Right kidney (tissue), 9 donors: ENCODE results near the gene RDH11.
"Not testable (repeated sequence)": the region's sequence is repeated elsewhere in the genome, so short reads cannot be mapped to it uniquely, and the experiment has no call there.

Experiments
- DNase-seq: peaks from one replicate; pipeline ENCODE4 v3.0.0-alpha.2; 2016
- long read RNA-seq, 8 donors: transcript quantifications; one replicate each; lab custom pipeline, GENCODE V29; 2026

RDH11 gene, protein sequence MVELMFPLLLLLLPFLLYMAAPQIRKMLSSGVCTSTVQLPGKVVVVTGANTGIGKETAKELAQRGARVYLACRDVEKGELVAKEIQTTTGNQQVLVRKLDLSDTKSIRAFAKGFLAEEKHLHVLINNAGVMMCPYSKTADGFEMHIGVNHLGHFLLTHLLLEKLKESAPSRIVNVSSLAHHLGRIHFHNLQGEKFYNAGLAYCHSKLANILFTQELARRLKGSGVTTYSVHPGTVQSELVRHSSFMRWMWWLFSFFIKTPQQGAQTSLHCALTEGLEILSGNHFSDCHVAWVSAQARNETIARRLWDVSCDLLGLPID
- long read RNA-seq, donor 1, transcript RDH11-201 (7 exons, 2,588 nt): major isoform, 32 of 35 reads
- long read RNA-seq, donor 1, partial matches to known transcripts: 0 of 35 reads
- long read RNA-seq, donor 1, other reads (novel, unspliced or antisense): 0 of 35 reads
- long read RNA-seq, donor 2, transcript RDH11-201 (7 exons, 2,588 nt): major isoform, 12 of 42 reads
- long read RNA-seq, donor 2, partial matches to known transcripts: 28 of 42 reads
- long read RNA-seq, donor 2, other reads (novel, unspliced or antisense): 0 of 42 reads
- long read RNA-seq, donor 3, transcript RDH11-201 (7 exons, 2,588 nt): major isoform, 17 of 17 reads
- long read RNA-seq, donor 3, partial matches to known transcripts: 0 of 17 reads
- long read RNA-seq, donor 3, other reads (novel, unspliced or antisense): 0 of 17 reads
- long read RNA-seq, donor 4, transcript RDH11-201 (7 exons, 2,588 nt): major isoform, 19 of 26 reads
- long read RNA-seq, donor 4, partial matches to known transcripts: 5 of 26 reads
- long read RNA-seq, donor 4, other reads (novel, unspliced or antisense): 0 of 26 reads
- long read RNA-seq, donor 5, transcript RDH11-201 (7 exons, 2,588 nt): major isoform, 21 of 24 reads
- long read RNA-seq, donor 5, partial matches to known transcripts: 0 of 24 reads
- long read RNA-seq, donor 5, other reads (novel, unspliced or antisense): 0 of 24 reads
- long read RNA-seq, donor 6, transcript RDH11-201 (7 exons, 2,588 nt): major isoform, 43 of 50 reads
- long read RNA-seq, donor 6, partial matches to known transcripts: 6 of 50 reads
- long read RNA-seq, donor 6, other reads (novel, unspliced or antisense): 0 of 50 reads
- long read RNA-seq, donor 7: 0 reads
- long read RNA-seq, donor 8, transcript RDH11-201 (7 exons, 2,588 nt): major isoform, 29 of 36 reads
- long read RNA-seq, donor 8, partial matches to known transcripts: 0 of 36 reads
- long read RNA-seq, donor 8, other reads (novel, unspliced or antisense): 0 of 36 reads

DNA sequence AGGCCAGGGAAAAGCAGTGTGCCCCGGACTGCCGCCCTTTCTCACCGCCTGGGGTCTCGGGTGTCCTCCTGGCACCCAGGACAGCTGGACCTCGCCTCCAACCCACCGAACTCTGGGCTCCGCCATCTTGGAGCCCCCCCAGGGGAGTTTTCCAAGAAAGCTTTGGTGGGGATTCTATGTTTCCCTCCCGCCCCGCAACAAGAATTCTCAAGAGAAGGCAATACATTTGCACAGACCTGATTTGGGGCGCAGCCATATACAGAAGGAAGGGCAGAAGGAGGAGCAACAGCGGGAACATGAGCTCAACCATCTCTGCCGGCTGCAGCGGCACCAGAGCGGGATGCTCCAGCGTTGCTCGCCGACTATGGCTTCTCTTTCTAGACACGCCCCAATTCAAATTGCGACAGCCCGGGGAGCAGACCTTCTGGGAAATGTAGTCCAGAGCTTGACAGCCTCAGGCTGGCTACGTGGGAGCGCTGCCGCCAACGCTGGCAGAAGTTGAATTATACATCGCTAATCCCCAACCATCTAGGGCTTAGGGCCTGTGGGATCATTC is at the start of gene RDH11:
Gene RDH11 (minus strand): TSS at position 371 of the 556 bp plus-strand sequence. CDS start 61 bp downstream, at position 310.
- DNase-seq: peak; percentile 88

DNA sequence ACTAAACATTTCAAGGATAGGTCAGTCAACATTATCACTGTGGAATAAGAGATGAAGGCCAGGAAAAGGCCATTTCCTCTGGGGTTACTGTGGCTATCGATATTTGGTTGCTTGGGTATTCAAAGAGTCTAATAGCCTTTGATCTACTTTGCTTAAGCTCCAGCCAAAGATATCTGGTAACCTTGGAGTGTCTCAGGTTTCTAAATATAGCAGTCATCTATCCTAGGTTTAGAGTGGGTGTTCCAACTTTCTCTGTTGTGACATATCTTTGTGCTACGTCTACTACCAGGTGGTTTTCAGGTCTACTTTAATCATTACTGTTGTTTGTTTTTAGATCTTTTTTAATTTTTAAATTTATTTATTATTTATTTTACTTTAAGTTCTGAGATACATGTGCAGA is 48.5 kb upstream of the RDH11 start:
- no peak for DNase-seq

DNA sequence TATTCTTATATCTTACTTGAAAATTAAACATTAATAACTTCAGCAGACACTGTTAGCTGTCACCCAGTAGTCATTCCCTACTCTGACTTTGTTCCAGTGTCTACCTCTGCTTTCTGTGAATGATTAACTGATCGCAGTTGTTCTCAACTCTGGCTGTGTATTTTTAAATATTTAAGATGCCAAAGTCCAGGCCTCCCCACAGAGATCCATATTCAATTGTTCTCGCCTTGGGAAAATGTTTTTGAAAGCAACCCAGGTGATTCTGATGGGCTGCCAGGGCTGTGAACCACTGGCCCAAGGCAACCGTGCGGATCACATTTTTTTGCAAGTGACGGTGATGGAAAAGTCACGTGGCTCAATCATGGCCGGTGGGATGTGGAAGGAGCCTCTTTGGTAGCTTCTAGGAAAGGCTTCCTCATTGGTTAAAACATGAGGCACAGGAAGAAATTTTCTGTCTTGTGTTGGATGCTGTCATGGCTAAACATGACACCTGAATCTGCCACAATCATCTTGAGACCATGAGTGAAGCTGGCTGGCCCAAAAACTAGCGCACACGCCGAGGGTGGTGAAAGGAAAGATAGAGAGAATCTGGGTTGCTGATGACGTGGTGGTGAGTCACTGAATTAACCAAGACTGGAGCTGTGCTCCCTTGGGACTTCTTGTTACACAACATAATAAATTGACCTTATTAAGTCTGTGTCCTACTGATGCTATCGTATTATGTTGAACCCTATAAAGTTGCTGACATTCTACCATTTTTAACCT is 43.4 kb upstream of the RDH11 start:
- peak; percentile 22 for DNase-seq

DNA sequence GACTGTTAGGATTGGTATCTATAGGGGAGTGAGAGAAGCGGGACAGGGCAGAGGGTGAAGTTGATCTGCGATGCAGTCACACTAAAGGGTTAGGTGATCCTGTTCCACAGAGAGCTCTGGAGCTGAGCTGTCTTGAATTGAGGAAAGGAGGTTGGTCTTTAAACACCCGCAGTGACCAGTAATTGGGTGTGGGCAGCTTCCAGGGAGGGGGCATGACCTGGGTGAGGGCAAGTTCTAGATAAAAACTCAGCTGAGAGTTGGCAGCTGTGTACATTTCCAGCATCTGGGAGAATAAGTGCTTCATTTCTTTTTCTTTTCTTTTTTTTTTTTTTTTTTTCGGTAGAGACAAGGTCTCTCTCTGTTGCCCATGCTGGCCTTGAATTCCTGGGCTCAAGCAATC is 41.2 kb upstream of the RDH11 start:
- no peak for DNase-seq

DNA sequence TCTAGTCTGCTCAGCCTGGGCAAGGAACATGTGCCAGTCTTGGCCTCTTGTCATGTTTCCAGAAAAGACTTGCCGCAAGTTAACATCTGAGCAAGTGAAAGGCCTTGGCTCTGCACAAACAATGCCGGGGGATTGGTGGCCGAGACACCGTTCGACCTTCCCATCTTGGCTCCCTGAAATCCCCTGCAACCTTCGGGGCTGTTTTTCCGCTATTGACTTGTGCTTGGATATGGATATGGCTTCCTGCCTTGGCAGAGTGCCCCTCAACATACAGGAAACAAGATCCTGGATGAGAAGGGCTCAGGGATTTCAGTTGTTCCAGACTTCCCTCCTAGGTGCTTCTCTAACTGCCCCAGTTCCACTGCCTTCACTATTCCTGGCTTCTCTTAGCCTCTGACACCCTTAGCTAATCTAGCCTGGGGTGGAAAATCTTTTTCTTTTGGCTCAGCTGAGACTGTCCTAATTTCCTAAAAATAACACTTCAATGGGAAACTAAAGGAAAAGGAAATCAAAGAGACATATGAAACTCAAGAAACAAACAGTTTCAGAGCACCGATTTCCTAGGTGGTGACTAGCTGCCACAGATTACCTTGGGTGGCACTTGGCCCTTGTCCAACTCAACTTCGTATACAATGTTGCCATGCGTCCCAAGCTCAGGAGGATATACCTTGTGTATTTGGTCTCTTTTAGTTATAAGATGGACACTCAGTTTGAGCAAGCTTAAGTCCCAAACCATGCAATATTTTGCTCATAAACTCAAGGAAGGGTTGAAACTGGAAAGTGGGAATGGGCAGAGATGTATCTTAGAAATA is 40.0 kb upstream of the RDH11 start:
- DNase-seq: no peak

DNA sequence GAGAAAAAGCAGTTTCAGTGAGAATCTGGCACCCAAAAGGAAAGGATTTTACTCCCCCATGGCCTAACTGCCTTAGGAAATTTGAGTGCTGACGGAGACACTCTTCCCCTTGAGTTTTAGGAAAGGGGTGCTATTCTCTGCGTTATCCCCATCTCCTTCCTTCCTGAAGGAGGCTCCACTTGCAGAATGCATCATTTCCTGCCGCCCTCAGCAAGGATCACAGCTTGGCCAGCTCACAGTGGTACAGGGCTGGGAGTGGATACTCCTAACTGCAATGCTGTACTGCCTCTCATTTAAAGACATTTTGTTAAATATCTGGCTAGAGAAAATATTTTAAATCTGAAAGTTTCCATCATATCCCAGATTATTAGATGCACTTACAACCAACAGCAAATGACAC is 39.1 kb upstream of the RDH11 start:
- DNase-seq: no peak

- no peak for DNase-seq
Measured at GRCh38 chr14:67733616-67734015, 38.1 kb upstream of the RDH11 start.

DNA sequence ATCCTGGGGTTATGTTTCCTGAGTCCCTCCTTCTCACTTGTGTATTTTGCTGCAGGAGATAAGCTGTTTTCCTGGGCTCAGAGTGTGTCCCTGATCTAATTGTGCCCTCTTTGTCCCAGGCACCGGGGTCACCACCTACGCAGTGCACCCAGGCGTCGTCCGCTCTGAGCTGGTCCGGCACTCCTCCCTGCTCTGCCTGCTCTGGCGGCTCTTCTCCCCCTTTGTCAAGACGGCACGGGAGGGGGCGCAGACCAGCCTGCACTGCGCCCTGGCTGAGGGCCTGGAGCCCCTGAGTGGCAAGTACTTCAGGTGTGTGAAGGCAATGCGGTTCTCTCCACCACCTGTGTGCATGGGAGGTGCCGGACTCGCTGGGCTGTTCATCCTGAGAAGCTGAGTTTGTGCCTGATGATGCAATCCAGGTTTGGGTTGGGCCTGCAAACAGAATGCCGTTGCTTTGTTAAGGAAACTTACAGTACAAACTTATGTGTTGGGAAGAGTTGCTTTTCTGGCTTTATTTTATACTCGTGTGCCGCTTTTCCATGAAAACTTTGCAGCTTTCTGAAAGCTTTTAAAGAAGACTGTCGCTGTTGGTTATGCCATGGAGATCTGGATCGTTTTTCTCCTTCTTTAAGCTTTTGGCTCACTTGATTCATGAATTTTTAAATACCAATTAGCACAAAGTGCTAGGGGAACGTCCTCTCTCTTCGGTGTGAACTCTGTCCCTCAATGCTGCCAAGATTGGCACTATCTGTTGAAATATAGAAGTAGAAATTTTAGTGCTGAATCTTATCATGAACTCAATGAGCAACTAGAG is 33.7 kb upstream of the RDH11 start:
- DNase-seq: peak; percentile 10

GRCh38 chr14:67728258-67728657 is 32.7 kb upstream of the RDH11 start:
- DNase-seq: no peak

DNA sequence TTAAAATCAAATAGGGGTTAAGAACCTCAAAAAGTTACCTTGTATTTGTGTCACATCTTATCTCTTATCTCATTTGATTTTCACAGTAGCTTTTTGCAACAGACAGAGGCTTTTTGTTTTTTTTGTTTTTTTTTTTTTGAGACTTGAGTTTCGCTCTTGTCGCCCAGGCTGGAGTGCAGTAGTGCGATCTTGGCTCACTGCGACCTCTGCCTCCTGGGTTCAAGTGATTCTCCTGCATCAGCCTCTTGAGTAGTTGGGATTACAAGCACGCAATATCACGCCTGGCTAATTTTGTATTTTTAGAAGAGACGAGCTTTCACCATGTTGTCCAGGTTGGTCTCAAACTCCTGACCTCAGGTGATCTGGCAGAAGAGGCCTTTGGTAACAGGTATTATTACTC is 31.8 kb upstream of the RDH11 start:
- no peak for DNase-seq

DNA sequence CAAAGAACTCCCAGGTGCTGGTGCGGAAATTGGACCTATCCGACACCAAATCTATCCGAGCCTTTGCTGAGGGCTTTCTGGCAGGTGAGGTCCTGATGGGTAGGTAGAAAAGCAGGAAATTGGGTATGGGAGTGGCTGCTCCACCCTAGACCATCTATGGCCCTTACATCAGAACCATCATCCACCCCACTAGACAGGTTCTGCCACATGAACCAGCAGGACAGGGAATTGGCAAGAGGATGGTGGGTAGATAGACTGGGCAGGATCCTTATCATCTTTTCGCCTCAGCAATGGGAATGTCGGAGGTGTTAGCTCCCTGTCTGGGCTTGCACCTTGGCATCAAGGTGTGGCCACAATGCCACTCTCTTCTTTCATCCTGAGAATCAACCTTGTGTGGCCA is 29.6 kb upstream of the RDH11 start:
- no peak for DNase-seq

GRCh38 chr14:67722293-67722692 is 26.7 kb upstream of the RDH11 start:
- no peak for DNase-seq

GRCh38 chr14:67721875-67722274 is 26.3 kb upstream of the RDH11 start:
- DNase-seq: no peak

- no peak for DNase-seq
Measured at GRCh38 chr14:67719866-67720265, 24.3 kb upstream of the RDH11 start.

- not testable (repeated sequence) for DNase-seq
Measured at GRCh38 chr14:67719385-67719784, 23.8 kb upstream of the RDH11 start.

DNA sequence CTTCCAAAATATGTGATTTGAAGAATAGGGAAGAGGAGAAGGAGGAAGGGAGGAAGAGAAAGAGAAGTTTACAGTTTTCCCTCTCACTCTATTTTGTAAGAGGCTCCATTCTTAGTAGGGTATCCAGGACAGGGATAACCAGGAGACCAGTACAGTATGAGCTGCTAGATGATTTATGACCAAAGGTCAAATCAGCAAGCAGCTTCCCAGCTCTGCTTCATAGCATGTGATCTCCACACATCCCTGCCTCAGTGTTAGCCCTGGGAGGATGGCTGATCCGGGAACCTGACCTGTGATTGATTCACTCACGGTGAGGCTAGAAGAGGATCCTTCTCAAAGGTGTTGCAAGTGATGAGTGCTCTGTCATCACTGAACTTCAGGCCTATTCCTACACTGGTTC is 22.7 kb upstream of the RDH11 start:
- DNase-seq: no peak

GRCh38 chr14:67717048-67717447 is 21.5 kb upstream of the RDH11 start:
- no peak for DNase-seq

- DNase-seq: no peak
Measured at GRCh38 chr14:67710209-67710608, 14.6 kb upstream of the RDH11 start.

GRCh38 chr14:67709796-67710195 is 14.2 kb upstream of the RDH11 start:
- DNase-seq: not testable (repeated sequence)

DNA sequence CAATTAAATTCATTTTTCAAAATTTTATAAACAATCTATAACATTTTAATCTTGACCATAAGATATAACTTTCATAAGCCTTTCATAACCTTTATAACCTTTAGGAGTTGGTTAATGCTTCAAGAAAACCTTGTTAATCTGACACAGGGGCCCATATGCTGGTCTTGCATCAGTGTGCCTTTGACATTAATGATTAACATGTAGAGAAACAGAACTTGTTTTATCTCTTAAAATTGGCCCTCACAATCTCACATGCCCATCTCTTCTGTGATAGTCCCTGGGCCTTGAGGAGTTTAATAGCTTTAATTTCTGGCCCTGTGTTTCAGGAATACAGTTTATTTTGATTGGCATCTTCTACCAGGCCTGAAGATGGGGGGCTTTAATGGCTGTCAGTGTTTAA is 13.8 kb upstream of the RDH11 start:
- not testable (repeated sequence) for DNase-seq
